IPS-18c (cell line): ENCODE results near the gene RGS11.

Experiments used
- H3K4me3 ChIP-seq: 2 replicates; pipeline ENCODE4 v1.7.0; 2013; ENCODE audit warnings: low read depth, mild to moderate bottlenecking, low read length, moderate library complexity; ENCODE audit not compliant: insufficient read depth
- H3K9me3 ChIP-seq: one replicate; pipeline ENCODE4 v1.6.1; 2013; ENCODE audit warnings: mild to moderate bottlenecking, low read length, moderate library complexity; ENCODE audit not compliant: control insufficient read depth, insufficient read depth

RGS11 gene

DNA sequence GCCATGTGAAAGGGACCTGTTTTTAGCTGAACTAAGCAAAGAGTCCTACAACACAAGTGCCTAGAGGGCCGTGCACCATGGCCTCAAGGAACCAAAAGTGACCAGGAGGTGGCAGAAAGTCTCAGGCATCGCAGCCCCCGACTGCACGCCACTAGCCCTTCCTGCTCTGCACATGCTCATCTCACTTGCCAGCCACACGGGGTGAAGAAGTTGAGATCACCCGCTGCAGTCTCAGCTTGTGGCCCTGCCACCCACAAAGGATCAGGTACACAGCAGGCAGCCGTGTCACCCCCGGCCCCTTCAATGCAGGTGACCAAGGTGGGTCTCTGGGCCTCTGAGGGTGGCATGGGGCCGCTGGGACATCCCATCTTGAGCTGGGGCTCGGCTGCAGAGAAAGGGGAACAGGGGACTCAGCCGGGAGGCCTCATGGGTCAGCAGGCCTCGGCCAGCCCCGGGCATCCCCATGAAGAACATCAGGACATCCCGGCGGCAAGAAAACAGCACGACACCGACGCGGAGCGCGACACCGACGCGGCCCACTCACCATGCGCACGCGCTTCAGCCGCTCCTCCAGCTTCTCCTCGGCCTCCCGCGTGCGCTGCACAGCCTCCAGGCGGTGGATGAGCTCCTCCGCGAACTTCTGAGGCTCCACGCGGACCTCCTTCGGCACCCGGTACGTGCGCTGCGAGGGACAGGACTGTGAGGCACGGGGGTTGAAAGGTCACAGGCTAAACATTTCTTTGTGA, 28.2 kb upstream of the RGS11 start:
- Histone ChIP-seq H3K4me3 (no peak overlapping the region), H3K9me3 (no peaks in the 10 kb centered on the region)

DNA sequence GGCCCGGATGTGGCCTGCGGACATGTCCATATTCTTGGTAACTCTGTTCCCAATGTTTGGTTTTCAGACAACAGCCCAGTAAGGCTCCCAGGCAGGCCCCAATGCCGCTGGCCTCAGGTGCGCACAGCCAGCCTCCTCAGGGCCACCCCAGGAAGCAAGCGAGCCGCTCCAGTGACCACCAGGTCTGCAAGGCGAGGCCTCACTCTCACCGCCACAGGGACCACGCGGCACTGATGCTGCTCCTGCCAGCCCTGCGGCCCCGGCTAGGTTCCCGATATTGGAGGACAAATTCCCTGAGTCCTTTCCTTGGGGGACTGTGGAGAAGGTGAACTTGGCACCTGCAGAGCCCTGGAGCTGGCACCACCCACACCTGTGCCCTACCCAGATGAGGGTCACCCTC, 26.2 kb upstream of the RGS11 start:
- no peaks in the 10 kb centered on the region for H3K9me3 ChIP-seq
- no peak overlapping the region for H3K4me3 ChIP-seq

GRCh38 chr16:301235-301634, 25.5 kb upstream of the RGS11 start:
- no peaks in the 10 kb centered on the region for H3K9me3 ChIP-seq
- no peak overlapping the region for H3K4me3 ChIP-seq

DNA sequence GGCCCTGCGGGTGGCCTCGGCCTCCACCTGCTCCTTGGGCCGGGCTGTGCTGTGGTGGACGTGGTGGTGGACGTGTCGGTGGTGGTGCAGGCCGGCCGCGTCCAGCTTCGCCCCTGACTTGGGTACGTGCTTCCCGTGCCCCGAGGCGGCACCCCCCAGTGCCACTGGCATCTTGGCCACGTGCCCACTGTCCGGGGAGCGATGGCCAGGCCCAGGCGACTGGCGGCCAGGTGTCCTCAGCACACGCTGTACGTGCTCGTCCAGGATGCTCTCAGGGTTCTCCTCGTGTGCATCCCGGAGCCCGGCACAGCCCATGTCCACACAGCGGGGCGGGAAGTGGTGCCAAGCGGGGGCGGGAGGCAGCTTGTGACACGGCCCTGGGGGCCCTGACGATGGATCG, 22.1 kb upstream of the RGS11 start:
- no peak overlapping the region for H3K4me3 ChIP-seq
- H3K9me3 ChIP-seq = no peaks in the 10 kb centered on the region

DNA sequence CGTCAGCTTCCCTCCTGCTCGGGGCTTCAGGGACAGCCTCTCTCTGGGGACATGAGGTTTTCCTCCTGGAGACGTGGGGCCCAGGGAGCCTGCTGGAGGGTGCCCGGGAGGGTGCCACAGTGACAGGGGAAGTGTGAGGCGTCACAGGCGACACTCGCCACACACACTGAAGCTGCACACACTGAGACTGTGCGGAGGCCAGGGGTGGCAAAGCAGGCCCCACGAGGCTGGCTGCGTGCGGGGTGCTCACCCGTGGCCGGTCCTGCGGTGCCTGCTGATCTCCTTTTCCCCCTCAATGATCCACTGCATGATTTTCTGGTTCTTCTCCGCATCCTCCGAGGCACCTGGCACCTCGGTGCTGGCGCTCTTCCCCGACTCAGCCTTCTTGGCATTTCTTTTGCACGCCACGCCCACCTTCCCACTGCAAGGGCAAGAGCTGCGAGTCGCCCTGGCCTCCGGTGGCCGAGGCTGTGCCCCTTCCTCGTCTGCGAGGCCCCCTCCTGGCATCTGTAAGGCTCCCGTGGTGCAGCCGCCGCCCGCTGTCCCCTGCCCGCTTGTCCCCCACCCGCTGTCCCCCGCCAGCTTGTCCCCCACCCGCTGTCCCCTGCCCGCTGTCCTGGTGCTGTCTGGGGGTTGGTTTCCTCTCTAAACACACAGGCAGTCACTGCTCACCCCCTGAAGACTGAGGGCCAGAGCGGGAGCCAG, 21.2 kb upstream of the RGS11 start:
- H3K4me3 ChIP-seq = no peak overlapping the region
- H3K9me3 ChIP-seq = no peaks in the 10 kb centered on the region

DNA sequence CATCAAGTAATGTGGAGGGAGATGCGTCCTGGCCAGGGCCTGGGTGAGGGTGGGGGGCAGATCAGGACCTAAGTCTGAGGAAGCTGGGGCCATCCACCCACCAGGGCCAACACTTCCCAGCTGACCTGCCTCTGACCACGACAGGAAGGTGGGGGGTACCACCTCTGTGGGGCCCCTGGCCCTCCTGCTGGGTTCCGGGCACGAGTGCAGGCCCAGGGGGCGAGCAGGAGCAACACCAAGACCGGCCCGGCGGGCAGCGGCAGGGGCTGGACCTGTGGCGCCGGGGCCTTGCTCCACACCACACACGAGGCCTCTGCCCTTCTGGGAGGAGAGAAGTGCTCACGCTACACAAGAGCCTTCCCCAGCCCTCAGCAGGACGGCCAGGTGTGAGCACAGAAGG, 20.5 kb upstream of the RGS11 start:
- Histone ChIP-seq H3K9me3 (no peaks in the 10 kb centered on the region), H3K4me3 (no peak overlapping the region)

DNA sequence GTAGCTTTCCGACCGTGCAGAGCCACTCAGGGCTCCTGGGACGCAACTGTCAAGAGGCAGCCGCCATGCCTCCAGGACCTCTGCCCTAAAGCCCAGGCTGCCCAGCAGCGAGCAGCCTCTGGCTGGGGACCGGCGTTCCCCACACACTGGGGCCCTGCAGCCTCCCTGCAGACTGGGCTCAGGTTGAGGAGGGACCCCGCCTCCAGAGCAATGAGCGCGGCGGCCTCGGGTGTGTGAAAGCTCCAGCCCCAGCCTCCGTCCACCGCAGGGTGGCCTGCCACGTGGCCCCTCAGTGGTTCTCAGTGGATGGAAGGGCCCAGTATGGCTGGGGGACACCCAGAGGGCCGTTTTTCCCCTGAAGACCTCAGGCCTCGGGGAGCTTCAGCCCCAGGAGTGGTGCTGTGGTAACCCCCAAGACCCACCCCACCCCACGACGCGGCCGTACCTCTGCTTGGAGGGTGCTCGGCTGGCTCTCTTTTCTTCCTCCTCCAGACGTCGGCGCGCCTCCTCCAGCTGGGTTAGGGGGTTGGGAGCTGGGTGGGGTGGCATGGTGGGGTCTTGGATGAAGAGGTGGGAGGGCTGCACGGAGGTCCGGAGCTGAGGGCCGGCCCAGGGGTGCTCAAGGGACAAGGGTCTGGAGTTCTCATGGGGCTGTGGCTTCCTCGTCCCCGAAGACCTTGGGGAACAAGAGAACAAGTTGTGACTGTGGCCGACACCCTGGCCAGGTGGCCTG, 17.5 kb upstream of the RGS11 start:
- no peak overlapping the region for H3K4me3 ChIP-seq
- H3K9me3 ChIP-seq = no peaks in the 10 kb centered on the region

DNA sequence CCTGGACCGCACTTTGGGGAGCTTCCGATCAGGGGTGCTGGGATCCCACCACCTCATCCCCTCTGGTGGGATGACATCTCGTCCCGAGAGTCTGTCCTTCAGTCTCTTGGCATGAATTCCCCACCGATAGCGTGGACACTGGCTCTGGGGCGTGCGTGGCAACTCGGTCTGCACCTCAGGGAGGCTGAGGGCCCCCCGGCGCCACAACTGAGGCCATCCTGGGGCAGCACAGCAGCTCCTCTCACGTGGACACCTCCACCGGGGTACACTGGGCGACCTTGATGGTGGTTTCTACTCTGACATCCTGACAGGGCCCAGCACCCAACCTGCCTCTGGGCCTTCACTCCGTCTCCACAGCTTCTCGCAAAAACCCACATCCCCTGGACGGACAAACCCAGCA, 15.8 kb upstream of the RGS11 start:
- no peak overlapping the region for H3K4me3 ChIP-seq
- H3K9me3 ChIP-seq = no peaks in the 10 kb centered on the region

DNA sequence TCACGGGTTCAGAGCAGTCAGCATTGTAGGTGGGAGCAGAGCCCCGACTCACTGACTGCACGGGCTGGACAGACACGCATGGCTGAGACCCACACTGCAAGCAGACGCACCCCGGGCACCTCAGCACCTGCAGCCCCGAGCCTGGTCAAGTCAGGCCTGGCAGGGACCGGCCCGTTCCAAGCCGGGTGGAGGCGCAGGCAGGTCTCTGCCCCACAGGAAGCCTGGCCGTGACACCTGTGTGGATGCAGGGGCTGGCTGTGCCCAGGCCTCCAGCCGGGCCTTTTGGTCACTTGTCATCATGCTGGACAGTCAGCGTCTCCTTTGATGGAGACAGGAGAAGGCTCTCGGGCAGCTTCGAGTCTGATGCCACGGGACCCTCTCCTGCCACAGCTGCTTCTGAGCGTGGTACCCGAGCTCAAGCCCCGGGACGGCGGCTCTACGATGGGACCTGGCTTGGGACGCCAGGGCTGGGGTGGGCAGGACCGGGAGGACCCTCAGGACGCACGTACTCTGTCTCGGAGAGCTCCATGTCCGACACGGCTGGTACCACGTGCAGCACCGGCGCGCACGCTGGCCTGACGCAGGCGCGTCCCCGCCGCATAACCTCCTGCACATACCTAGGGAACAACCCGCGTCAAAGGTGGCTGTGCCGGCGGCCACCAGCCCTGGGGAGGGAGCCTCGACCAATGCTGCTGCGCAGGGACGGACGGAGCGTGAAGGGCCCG, 15.1 kb upstream of the RGS11 start:
- Histone ChIP-seq H3K9me3 (no peaks in the 10 kb centered on the region), H3K4me3 (no peak overlapping the region)

- H3K4me3 ChIP-seq = no peak overlapping the region
- H3K9me3 ChIP-seq = no peaks in the 10 kb centered on the region
Measured at GRCh38 chr16:290015-290680, 14.4 kb upstream of the RGS11 start.

DNA sequence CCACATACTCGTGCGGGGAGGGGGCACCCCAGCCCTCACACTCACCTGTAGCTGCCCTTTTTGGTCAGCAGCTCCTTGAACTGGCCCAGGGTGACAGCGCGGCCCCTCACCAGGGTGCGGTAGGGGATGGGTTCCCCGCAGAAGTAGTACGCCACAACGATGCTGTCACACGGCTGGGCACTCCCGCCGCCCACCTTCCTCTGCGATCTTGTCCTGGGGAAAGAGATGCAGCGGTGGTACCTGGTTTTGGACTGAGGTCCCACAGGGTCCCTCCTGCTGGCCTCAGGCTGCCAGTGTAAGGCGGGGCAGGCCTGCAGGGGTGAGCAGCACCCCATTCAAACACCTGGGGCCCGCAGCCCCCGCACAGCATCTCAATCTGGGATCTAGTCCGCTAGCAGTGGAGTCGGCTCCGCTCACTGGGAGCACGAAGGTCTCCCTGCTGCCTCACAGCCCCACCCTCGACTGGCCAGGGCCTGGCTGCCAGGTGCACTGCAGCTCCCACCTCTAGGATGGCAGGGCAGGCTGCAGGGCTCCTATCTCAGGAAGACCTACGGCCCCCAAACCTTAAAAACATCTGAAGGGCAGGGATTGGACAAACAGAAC, 13.8 kb upstream of the RGS11 start:
- Histone ChIP-seq H3K9me3 (no peaks in the 10 kb centered on the region), H3K4me3 (no peak overlapping the region)

GRCh38 chr16:287981-288920, 12.5 kb upstream of the RGS11 start:
- Histone ChIP-seq H3K9me3 (no peaks in the 10 kb centered on the region), H3K4me3 (no peak overlapping the region)

DNA sequence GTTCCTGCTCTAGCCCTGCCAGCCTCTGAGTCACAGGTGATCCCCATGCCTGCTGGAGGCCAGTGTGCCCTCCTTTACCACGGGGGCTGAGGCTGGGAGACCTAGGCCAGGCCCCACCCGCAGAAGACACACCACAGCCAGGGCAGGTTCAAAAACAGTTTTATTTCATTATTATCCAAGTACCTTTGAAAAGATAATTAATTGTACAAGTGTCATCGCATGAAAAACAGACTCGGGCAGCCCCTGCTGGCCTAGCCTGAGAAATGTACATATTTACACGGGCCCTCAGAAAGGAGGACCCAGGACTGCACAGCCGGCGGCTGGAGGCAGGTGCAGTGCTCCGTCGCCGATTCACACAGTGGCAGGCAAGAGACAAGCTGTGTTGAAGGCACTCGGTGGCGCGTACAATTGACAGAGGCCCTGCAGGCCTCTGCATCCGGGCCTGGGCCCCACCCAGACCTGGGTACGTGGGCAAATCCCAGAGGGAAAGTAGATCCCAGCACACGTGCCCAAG, 11.6 kb upstream of the RGS11 start:
- no peaks in the 10 kb centered on the region for H3K9me3 ChIP-seq
- no peak overlapping the region for H3K4me3 ChIP-seq

DNA sequence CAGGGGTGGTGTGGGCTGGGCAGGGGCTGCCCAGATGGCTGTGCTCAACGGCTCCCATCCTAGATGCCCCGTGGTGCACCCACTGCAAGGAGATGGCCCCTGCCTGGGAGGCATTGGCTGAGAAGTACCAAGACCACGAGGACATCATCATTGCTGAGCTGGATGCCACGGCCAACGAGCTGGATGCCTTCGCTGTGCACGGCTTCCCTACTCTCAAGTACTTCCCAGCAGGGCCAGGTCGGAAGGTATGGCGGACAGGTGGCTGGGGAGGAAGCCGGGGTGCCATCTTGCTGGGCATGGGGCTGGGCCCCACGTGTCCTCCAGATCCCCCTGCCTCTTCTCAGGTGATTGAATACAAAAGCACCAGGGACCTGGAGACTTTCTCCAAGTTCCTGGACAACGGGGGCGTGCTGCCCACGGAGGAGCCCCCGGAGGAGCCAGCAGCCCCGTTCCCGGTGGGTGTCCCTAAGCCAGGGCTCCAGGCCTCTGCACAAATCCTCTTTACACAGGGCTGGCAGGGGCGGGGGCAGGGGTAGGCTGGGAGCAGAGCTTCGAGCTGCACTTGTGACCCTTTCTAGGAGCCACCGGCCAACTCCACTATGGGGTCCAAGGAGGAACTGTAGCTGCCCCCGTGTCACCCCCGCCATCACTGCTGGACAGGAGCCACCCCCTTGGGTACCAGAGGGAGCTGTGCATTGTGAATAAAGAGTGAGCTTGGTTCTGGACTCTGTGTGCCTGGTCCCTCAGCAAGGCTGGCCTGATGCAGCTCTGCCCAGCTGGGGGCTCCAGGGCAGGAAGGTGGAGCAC, 10.9 kb upstream of the RGS11 start:
- H3K4me3 ChIP-seq = no peak overlapping the region
- H3K9me3 ChIP-seq = no peaks in the 10 kb centered on the region
